Hematopoietic multipotent progenitor cell (in vitro differentiated cells): ENCODE data around the gene FARS2. TPM values are rescaled to one million over a fixed set of nuclear protein-coding genes. Genes with fewer than 3 reads are reported as not detected.

ENCODE experiments used
- DNase-seq, 3 donors: peaks; one replicate each; pipeline ENCODE4 v3.0.0-alpha.2; 2011 to 2015; ENCODE audit warnings: low read depth in 2 of 3, low spot score in 2 of 3
- total RNA-seq: library from RNA; depleted of rRNA; stranded (reverse); fragments of >200 nt; gene quantifications from one replicate; pipeline ENCODE4 v1.2.3, GENCODE V29; 2012

Gene FARS2
- total RNA-seq, 1 donor: 47.1 TPM

DNA sequence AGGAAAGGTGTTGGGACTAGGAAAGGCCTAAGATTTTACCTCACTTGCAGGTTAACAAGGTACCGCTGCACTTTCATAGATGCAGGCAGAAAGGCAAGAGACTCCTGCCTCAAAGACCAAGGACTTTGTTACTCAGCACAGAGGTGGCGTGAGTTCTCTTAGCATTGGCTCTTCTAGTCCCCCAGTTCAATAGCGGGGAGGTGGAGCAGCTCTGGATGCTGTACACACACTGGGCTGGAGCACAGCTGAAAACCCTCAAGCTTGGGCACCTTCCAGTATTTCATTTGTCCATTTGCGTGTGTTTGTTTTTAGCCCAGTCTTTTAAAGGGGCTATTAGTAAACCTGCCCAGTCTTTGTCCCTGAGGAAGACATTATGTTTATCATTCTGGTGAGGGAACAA, 345.2 kb downstream of the FARS2 start:
- no peak for DNase-seq

DNA sequence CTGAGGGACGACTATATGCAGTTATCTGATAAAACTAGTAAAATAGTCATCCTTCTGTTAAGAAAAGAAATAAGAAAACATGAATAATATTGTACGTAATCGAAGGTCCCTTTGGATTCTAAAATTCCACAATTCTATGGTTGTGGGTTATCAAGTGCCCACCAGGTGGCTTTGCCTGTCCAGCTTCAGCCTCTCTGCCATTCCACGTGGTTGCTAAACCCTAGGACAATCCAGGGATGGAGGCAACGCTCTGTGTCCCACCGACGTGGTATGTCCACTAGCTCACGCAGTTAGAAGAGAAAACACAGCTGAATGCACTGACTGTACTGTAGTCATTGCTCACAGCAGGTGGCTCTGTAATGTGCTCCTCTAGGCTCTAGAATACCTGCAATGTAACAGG, 349.3 kb downstream of the FARS2 start:
- no peak for DNase-seq

DNA sequence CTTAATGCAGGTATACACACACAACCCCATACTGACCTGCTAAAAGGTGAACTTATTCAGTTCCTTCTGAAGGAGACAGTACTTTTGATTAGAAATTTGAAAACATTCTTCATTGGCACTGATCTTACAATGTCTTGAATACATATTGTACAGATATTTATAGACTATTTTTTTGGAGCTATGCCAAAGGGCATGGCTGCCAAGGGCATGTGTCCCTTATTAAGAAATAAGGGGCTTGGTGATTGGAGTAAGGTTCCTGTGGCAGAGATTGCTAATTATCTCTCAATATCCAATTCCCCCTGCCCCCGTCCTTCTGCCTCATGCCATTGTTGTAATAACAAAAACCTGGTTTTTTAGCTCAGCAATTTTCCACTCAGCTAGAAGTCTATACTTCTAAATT, 355.9 kb downstream of the FARS2 start:
- DNase-seq: no peak

DNA sequence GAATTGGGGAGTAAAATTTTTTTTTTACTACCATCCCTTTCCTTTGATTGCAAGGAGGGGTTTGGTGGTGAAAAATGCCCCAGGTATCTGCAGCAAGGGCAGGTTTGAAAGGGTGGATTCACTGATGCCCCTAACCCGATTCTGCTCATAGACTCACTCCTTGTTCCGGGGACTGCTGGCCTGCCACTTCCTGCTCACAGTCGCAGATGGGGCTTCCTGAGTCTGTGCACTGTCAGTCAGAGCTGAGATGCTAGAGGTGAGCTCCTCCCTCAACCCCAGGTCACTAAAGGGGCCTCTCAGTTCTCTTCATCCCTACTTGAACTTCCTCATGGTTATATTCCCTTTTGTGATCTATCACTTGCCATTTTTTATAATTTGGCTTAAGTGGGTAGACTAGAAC, 357.9 kb downstream of the FARS2 start:
- no peak for DNase-seq

DNA sequence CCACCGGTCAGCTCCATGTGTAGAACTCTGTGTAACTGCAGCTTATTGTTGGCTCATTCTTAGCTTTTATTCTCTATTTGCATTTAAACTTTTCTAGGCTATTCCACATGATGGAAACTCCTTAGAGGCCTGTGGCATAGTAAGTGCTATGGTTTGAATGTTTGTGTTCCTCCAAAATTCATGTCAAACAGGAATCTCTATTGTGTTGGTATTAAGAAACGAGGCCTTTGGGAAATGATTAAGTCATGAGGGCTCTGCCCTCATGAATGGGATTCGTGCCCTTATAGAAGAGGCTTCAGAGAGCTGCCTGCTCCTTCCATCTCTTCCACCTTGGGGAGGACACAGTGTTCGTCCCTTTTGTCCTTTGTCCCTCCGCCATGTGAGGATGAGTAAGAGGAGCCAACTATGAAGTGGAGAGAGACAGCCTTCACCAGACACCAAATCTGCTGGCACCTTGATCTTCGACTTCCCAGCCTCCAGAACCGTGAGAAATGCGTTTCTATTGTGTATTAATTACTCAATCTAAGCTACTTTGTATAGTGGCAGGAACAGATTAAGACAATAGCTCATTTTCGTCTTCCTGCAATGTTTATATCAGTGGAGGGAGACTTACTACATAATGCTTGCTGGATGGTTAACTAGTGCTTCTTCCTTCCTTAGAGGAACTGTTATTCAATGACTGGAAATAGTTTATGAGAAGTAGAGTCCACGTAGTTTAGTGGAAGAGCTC, 361.1 kb downstream of the FARS2 start:
- DNase-seq: no peak

DNA sequence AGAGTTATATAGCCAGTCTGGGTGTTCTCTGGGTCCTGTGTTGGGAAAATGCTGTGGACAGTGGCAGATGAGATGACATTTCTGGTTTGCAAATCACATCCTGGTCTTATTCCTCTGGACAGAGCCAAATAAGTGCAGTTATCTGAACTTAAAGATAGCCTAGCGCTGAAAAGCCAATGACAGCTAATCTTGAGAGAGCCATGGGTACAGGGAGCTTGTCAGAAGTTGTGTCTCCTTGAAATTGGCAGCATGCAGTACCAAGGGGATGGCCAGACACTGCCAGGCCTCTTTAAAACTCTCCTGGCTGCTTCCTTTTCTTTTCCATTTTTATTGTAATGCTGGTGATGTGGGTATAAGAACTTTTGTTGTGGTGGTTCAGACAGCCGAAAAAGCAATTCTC, 362.5 kb downstream of the FARS2 start:
- no peak for DNase-seq

DNA sequence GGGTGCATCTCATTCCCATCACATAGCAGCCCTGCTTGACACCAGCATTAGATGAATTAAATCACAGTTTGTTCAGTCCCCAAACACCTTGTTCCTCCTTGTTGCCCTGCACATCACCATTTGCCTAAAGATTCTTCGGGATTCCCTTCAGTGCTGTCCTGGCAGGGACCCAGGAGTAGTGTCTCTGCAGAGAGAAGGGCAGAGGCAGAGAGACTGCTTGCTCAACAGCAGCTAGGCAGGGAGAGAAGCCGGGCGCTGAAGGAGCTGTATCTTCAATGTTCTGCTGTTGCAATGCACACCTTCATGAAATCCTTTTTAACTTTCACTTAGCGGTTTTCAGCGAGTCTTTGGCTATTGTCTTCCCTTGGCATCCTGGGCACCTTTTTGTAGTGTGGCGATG, 362.9 kb downstream of the FARS2 start:
- no peak for DNase-seq

DNA sequence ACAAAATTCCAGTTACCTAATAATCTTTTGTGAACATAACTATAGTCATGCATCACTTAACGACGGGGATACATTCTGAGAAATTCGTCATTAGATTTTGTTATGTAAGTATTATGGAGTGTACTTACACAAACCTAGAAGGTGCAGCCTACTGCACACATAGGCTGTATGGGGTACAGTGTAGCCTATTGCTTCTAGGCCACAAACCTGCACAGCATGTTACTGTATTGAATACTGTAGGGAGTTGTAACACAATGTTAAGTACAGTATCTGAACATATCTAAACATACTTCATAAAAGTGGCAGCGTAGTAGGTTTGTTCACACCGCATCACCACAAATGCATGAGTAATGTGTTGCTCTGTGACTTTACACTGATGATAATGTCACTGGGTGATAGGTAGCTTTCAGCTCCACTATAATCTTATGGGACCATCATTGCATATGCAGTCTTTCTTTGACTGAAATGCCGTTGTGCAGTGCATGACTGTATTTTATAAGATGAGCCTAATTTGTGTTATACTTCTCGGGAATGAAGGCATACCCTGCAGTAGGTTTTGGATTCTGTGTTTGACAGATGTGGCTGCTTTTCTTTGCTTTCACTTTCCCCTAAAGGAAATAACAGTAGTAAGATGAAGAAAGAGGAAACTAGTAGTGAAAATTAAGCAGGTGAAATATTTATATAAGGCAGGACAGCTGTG, 365.6 kb downstream of the FARS2 start:
- DNase-seq: peak in 2 of 3 donors; percentile 5 to 62

DNA sequence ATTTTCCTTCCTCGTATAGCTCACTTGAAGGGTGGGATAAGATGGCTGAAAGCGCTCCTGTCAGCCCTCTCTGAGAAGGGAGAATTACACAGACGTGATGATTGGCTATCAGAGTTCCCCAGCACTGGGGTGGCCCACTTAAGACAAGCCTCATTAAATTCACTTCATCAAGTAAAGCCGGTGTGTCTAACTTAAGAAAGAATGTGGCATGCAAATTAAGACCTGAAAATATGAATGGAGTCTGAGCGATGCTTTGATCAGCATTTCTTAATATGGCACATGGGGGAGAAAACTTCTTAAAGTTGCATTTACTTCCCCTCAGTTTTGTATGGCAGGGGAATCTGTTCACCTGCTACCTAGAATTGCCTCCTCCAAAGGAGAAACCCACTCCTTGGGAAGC, 369.3 kb downstream of the FARS2 start:
- DNase-seq: no peak

DNA sequence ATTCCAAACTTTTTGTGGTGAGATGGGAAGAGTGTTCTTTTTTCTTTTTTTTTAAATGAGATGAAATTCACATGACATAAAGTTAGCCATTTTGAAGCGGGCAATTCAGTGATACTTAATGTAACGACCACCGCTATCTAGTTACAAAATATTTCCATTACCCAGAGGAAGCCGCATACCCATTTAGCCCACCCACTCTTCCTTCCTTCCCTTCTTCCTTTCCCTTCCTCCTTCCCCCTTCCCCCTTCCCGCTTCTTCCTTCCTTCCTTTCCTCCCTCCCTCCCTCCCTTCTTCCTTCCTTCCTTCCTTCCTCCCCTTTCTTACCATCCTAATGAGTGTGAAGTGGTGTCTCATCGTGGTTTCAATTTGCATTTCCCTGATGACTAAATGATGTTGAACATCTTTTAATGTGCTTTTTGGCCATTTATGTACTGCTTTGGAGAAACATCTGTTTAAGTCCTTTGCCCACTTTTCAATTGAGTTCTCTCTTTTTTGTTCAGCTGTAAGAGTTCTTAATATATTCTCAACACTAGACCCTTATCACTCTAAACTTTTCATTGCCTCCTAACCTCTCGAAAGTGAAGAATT, 371.1 kb downstream of the FARS2 start:
- DNase-seq: no peak

DNA sequence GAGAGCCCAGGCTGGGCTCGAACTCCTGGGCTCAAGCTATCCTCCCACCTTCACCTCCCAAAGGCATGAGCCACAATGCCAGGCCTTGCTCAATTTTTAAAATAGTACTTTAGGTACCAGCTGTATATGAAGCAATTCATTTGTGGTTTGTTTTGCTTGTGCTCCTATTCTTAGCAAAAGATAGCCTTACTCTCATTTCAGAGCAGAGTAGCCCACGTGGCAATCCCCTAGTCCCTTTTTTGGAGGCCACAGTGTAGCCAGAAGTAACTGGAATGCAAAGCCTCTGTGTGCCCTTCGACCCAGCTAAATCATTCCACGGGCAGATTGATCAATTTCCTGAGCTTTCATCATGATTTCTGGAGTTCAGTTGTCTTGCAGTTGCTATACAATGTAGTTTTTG, 373.2 kb downstream of the FARS2 start:
- no peak for DNase-seq

DNA sequence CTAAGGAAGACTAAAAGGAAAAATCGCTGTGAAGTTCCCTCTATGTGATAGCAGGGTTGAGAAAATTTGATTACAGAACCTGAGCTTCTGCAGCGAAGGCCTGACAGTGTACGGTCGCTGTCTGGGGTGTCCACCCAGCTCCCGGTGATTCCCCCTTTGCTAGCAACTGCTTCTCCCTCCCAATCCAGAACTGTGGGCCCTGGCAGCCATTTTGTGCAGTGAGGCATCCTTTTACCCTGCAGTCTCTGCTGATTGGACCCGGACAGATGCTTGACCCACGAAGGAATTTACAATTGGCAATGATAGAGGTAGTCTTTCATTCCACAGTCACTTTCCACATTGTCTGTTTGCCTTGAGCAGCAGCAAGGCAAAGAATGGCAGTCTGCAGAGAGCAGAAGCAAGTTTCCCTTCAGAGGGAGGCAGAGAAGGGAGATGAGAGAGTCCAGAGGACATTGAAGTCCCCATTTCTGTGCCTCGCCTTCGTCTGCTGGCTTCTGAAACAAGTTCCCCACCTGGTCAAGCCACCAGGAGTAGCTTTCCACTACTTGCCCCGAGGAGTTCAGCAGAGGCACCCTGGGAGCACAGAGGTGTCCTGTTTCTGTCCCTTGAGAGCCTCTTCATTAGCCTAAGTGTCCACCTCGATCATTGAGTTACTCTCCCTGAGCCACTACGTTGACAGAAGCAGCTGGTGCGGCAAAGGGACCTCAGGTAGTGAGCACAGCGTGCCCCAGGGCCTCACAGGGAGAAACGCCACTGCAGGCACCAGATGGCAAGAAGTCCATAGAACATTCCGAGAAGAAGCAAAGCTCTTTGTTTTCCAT, 375.1 kb downstream of the FARS2 start:
- DNase-seq: no peak

DNA sequence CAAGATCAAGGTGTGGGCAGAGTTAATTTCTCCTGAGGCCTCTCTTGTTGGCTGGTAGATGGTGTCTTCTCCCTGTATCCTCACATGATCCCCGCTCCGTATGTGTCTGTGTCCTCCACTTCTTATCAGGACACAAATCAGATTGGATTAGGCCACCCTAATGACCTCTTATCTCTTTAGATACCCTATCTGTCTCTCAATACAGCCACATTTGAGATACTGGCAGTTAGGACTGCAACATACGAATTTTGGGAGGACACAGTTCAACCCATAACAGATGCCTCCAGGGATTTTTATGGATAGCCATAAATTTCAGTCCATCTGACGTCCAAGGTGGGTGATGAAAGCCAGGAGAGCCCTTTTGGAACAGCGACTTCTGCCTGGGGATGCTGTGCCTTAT, 376.4 kb downstream of the FARS2 start:
- no peak for DNase-seq

DNA sequence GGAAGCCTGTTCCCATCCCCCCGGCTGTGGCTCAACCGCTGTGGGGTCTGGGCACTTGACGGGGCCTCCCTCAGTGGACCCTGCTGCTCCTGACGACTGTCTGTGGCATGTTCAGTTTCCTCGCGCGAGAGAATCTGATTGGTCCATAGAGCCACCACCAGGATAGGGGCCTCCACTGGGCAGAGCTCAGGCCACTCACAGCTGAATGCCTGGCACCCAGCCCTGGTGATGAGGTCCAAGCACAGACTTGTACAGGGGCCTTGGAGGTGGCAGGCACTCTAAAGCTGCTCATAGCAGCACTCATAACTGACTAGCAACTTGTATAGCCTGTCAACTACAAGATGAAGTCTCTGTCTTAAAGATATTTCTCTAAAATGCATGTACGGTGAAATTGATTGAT, 377.4 kb downstream of the FARS2 start:
- no peak for DNase-seq

DNA sequence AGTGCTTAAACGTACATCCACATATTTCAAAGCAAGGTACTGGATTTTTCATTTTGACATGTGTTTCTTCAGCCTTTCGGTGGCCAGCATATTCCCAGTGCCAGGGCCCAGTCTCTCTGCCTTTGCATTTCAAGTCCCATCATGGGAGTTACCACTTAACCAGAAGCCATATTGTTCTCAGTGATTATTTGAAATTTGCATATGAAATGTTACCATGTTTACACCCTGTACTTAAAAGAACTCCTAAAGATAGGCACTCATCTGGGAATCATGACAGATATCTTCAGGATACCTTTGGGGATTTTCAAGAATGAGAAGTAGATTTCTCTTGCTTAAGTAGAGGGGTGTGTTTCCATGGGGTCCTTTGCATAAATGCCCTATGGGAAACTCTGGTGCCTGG, 377.9 kb downstream of the FARS2 start:
- DNase-seq: no peak

DNA sequence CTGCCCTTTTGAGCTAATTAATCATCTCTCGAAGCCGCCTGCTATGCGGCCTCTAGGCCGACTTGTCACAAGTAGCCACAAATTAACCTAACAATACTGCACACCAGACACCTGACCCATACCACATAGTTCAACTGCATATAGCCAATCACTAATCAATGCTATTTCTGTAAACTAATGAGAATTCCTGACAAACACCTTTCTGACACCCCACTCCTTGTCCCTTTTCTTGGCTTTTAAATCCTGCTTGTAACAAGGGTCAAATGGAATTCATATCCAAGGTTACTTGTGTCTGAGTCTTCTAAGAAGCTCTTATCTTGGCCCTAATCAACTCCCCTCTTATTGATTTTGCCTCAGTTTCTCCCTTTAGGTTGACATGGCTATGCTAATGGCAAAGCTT, 379.3 kb downstream of the FARS2 start:
- no peak for DNase-seq

DNA sequence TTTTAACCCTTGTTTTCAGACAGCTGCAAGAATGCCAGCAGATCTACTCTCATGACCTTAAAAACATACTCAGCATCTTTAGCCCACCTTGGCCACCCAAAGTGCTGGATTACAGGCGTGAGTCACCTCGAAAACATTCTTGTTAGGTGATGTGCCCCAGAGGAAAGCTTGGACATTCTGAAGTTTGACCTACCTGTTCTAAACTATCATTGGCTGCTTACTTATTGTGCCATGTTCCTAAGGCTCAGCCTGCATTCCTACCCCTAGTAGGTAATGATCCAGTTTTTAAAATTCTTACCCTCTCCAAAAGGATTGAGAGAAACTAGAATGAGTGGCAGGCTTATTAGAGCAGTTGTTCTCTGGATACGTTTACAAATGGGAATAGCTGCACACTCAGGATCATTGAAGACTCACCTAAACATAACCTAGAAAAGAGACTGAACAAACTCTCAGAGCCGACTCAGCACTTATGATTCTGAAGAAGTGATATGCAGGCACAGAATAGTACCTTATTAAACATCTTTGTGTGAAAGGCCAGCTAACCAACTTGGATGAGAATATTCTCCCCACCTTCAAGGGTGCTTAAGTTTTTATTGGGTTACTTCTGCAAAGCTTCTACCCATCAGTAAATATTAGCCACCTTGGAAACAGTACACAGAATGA, 383.3 kb downstream of the FARS2 start:
- DNase-seq: no peak

DNA sequence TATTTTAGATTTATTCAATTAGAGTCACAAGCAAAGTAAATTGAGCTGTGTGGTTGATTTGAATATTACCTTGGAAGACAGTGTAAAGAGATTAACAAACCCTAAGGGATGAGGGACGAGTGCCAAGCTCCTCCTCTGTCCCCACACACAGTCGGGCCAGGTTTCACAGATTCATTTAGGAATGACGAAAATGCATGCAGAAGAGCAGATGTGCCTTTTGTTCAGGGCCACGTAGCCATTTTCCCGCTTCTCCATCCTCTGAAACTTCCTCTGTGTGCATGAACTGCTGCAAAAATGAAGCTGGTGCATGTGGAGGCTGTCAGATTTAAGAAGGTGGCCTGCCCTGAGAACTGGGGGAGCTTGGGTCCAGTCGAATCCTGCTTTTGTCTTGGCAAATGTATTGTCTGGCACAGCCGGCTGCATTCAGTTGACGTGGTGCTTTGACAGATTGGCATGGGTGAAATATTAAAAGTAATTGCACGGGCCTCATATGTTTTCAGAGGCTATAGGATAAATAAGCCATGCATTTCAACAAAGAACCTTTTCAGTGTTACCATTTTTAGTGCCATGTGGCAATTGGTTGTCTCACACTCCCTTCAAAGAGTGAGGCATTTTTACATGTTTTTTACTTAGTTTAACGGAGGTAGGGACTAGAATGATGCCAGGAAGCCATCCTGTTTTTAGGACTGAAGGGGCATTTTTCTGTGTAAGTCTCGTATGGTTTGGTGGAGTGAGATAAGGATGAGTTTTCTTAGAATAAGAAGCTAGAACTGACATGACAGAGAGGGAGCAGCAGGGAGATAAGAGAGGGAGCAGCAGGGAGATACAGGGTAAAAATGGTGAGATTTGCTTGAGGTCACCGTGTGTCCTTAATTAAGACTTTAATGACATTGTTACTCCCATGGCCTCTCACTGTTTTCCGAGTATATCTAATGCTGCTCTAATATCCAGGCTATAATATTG, 384.3 kb downstream of the FARS2 start:
- DNase-seq: no peak

DNA sequence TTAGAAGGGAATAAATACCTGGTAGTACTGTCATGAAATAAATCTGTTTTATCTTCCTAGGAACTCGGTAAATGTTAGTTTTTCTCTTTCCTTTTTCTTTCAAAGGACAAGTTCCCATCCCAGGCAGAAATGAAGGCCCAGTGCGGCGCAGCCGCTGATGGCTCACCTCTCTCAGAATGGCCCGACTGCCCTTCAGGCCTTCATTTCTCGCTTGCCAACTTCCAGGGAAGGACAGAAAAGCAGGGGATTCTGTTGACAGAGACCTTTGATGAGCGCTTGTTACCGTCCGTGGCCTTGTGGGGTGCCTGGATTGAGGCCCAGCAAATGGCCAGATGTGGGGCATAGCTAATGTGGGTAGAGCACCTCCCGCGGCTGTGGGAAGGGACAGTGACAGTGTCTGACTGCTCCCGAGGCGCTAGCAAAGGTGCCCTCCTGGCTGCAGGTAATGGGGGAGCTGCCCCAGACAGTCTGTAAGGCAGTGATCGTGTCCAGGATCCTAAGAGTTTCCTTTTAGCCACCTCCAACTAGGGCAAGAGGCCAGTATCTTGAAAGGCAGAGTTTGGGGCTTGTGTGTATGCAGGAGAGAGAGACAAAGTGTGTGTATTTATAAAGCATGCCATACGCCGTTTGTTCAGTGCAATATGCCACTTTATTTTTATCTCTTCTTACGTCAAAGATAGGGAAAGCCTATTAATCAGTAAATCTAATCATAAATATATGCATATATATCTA, 391.3 kb downstream of the FARS2 start:
- DNase-seq: no peak
